Measurements from ENCODE around the gene SH3BP5L. TPM values are rescaled to one million over a fixed set of nuclear protein-coding genes. Genes with fewer than 3 reads are reported as not detected.
"Not testable (repeated sequence)": the region's sequence is repeated elsewhere in the genome, so short reads cannot be mapped to it uniquely, and the experiment has no call there.

SH3BP5L gene
- total and polyA plus RNA-seq, 7 donors = 13.7 to 23.5 (median 16.6) TPM

- Histone ChIP-seq H3K27me3 (peaks cover 0 to 5% (median 0%) of the 10 kb centered on the region in 3 donors), H3K27ac (no peak overlapping the region), H3K4me1 (no peaks in the 10 kb centered on the region), H3K4me3 (no peak overlapping the region), H3K9me3 (peaks cover 0 to 2% (median under 1%) of the 10 kb centered on the region in 4 donors), H3K36me3 (no peaks in the 10 kb centered on the region)
- 83 to 88% methylated on average over 3 of the region's 3 CpGs for WGBS, 2 donors
- DNase-seq = no peak
- no peak for TF ChIP-seq POLR2AphosphoS5 (IDR thresholded peaks at IDR 0.05)
- intact Hi-C loops (cut with DNase I) = no loop called here
These were observed 26.9 kb downstream of the SH3BP5L start for GRCh38 chr1:248798791-248799190.

- H3K4me3 ChIP-seq; intact Hi-C loops (cut with DNase I); H3K27ac ChIP-seq; H3K27me3 ChIP-seq; H3K4me1 ChIP-seq; DNase-seq; H3K9me3 ChIP-seq; H3K36me3 ChIP-seq: not testable (repeated sequence)
- 91 to 96% methylated on average over 5 of the region's 5 CpGs for WGBS, 2 donors
These were observed 31.1 kb downstream of the SH3BP5L start for GRCh38 chr1:248794663-248795062.

- Histone ChIP-seq H3K4me3 (no peak overlapping the region), H3K9me3 (peaks cover 0 to 2% (median under 1%) of the 10 kb centered on the region in 4 donors), H3K27ac (no peak overlapping the region), H3K4me1 (no peaks in the 10 kb centered on the region), H3K36me3 (no peaks in the 10 kb centered on the region), H3K27me3 (no peaks in the 10 kb centered on the region)
- TF ChIP-seq POLR2AphosphoS5 (IDR thresholded peaks at IDR 0.05) (no peak), CTCF (IDR thresholded peaks at IDR 0.05) (no peak), POLR2A (IDR thresholded peaks at IDR 0.05) (no peak), EP300 (IDR thresholded peaks at IDR 0.05) (no peak)
- no peak for DNase-seq
- intact Hi-C loops (cut with DNase I) = no loop called here
These were observed 32.1 kb downstream of the SH3BP5L start for GRCh38 chr1:248793592-248793991.

GRCh38 chr1:248792342-248792741 is 33.4 kb downstream of the SH3BP5L start:
- Histone ChIP-seq H3K9me3 (peaks cover 0 to 2% (median under 1%) of the 10 kb centered on the region in 4 donors), H3K4me3 (no peak overlapping the region), H3K36me3 (no peaks in the 10 kb centered on the region), H3K4me1 (no peaks in the 10 kb centered on the region), H3K27me3 (no peaks in the 10 kb centered on the region), H3K27ac (no peak overlapping the region)
- no peak for DNase-seq
- intact Hi-C loops (cut with DNase I) = no loop called here
- TF ChIP-seq EP300 (IDR thresholded peaks at IDR 0.05) (no peak), CTCF (IDR thresholded peaks at IDR 0.05) (no peak), POLR2AphosphoS5 (IDR thresholded peaks at IDR 0.05) (no peak), POLR2A (IDR thresholded peaks at IDR 0.05) (no peak)
- 72 to 92% methylated on average over 5 of the region's 5 CpGs for WGBS, 2 donors

GRCh38 chr1:248791010-248791409 is 34.7 kb downstream of the SH3BP5L start:
- H3K9me3 ChIP-seq = peaks cover 0 to 2% (median under 1%) of the 10 kb centered on the region in 4 donors
- WGBS, 2 donors = 68 to 85% methylated on average over 4 of the region's 4 CpGs
- no peaks in the 10 kb centered on the region for H3K4me1 ChIP-seq
- TF ChIP-seq CTCF (IDR thresholded peaks at IDR 0.05) (no peak), POLR2A (IDR thresholded peaks at IDR 0.05) (no peak), POLR2AphosphoS5 (IDR thresholded peaks at IDR 0.05) (no peak), EP300 (IDR thresholded peaks at IDR 0.05) (no peak)
- no peaks in the 10 kb centered on the region for H3K36me3 ChIP-seq
- no peaks in the 10 kb centered on the region for H3K27me3 ChIP-seq
- DNase-seq = no peak
- intact Hi-C loops (cut with DNase I) = no loop called here
- H3K27ac ChIP-seq = no peak overlapping the region
- H3K4me3 ChIP-seq = no peak overlapping the region

- no peak overlapping the region for H3K27ac ChIP-seq
- no peak for TF ChIP-seq CTCF (IDR thresholded peaks at IDR 0.05)
- no peak for TF ChIP-seq POLR2AphosphoS5 (IDR thresholded peaks at IDR 0.05)
- no peak for TF ChIP-seq EP300 (IDR thresholded peaks at IDR 0.05)
- TF ChIP-seq POLR2A (IDR thresholded peaks at IDR 0.05) = no peak
- no peak overlapping the region for H3K4me3 ChIP-seq
- H3K27me3 ChIP-seq = no peaks in the 10 kb centered on the region
- DNase-seq = no peak
- no peaks in the 10 kb centered on the region for H3K4me1 ChIP-seq
- H3K9me3 ChIP-seq = peaks cover 0 to 2% (median under 1%) of the 10 kb centered on the region in 4 donors
- 86 to 93% methylated on average over 5 of the region's 5 CpGs for WGBS, 2 donors
- intact Hi-C loops (cut with DNase I) = no loop called here
- H3K36me3 ChIP-seq = no peaks in the 10 kb centered on the region
These were observed 35.3 kb downstream of the SH3BP5L start for GRCh38 chr1:248790456-248790855.

GRCh38 chr1:248789337-248789736 is 36.4 kb downstream of the SH3BP5L start:
- 45 to 86% methylated on average over 2 of the region's 2 CpGs for WGBS, 2 donors
- H3K27me3 ChIP-seq; intact Hi-C loops (cut with DNase I); H3K27ac ChIP-seq; DNase-seq; H3K36me3 ChIP-seq; H3K9me3 ChIP-seq; H3K4me1 ChIP-seq; H3K4me3 ChIP-seq: not testable (repeated sequence)
